Stomach (tissue), 9 donors: ENCODE measurements around the gene NEK4. TPM values are rescaled to one million over a fixed set of nuclear protein-coding genes. Genes with fewer than 3 reads are reported as not detected.

Source experiments
- DNase-seq, 2 donors: peaks; one replicate each; pipeline versions ENCODE4 v3.0.0 to v3.0.0-alpha.2; 2013 to 2019
- H3K27ac ChIP-seq, 5 donors: fragments of 200-600 bp in 4 of 5; sonication (generic) in 4 of 5; one replicate each; pipeline ENCODE4 v1.5.1; 2013 to 2019; ENCODE audit warnings: mild to moderate bottlenecking in 1 of 5, moderate library complexity in 1 of 5
- H3K27me3 ChIP-seq, 3 donors: fragments of 200-600 bp; sonication (generic); one replicate each; pipeline ENCODE4 v1.5.1; 2017 to 2019; ENCODE audit warnings: mixed run types in 1 of 3
- H3K36me3 ChIP-seq, 4 donors: fragments of 200-600 bp; sonication (generic); 1 replicate in 3 of 4; 2 replicates in 1 of 4; pipeline ENCODE4 v1.5.1; 2016 to 2019
- H3K4me1 ChIP-seq, 4 donors: fragments of 200-600 bp; sonication (generic); one replicate each; pipeline ENCODE4 v1.5.1; 2016 to 2019
- H3K4me3 ChIP-seq, 4 donors: fragments of 200-600 bp; sonication (generic) in 3 of 4; one replicate each; pipeline ENCODE4 v1.5.1; 2016 to 2019; ENCODE audit warnings: mild to moderate bottlenecking in 1 of 4
- H3K9me3 ChIP-seq, 4 donors: fragments of 200-600 bp; sonication (generic); one replicate each; pipeline ENCODE4 v1.5.1; 2016 to 2019
- EP300 ChIP-seq: sonication (generic); formaldehyde crosslinking; IDR thresholded peaks from one replicate; pipeline ENCODE4 v1.6.1; 2017; ENCODE audit warnings: antibody characterized with exemption
- POLR2A ChIP-seq, 4 donors: fragments of 450-650 bp; IDR thresholded peaks; one replicate each; pipeline ENCODE4 v1.6.1; 2016; ENCODE audit warnings: antibody characterized with exemption in 4 of 4, control low read depth in 2 of 4, mild to moderate bottlenecking in 1 of 4, moderate library complexity in 1 of 4
- POLR2AphosphoS5 ChIP-seq, 3 donors: sonication (generic); formaldehyde crosslinking; IDR thresholded peaks; one replicate each; pipeline ENCODE4 v1.6.1; 2016; ENCODE audit warnings: antibody characterized with exemption in 3 of 3
- WGBS, 5 donors: extraction: QIAGEN DNeasy Blood & Tissue Kit in 3 of 5; methylation state at CpG; one replicate each; pipeline versions ENCODE4 v1.1.5 to v1.1.7; 2013 to 2018; 5-methylcytosine and 5-hydroxymethylcytosine counted together
- intact Hi-C: fragments of 100-400 bp; cut with DNase I; formaldehyde crosslinking; loops from one replicate; pipeline ENCODE4 v1.15.1; 2023; ENCODE audit warnings: low total_unique reads
- polyA plus RNA-seq, 3 donors: library from polyadenylated mRNA; stranded (reverse); fragments of 200-250 nt; gene quantifications; one replicate each; pipeline ENCODE4 v1.2.3, GENCODE V29; 2013
- total RNA-seq, 5 donors: library from RNA; depleted of rRNA; stranded (reverse); fragments of >200 nt; gene quantifications; one replicate each; pipeline versions ENCODE4 v1.1.0 to v1.2.3, GENCODE V29; 2014 to 2016
- TF ChIP-seq, protein P1 (sequence below), 7 experiments: fragments of 450-650 bp in 4 of 7; fragments of 200-600 bp in 3 of 7; sonication (generic) in 3 of 7; IDR thresholded peaks; one replicate each; pipeline ENCODE4 v1.5.1; 2016 to 2019; ENCODE audit warnings: antibody characterized with exemption in 7 of 7, control low read depth in 2 of 7, mild to moderate bottlenecking in 1 of 7
- donor health status: healthy with polysubstance abuse.
- donor health status: Bipolar disorder and iron deficiency.
- donor health status: healthy.

NEK4 gene
- total and polyA plus RNA-seq, 8 donors = 4.3 to 30.7 (median 12.6) TPM

DNA sequence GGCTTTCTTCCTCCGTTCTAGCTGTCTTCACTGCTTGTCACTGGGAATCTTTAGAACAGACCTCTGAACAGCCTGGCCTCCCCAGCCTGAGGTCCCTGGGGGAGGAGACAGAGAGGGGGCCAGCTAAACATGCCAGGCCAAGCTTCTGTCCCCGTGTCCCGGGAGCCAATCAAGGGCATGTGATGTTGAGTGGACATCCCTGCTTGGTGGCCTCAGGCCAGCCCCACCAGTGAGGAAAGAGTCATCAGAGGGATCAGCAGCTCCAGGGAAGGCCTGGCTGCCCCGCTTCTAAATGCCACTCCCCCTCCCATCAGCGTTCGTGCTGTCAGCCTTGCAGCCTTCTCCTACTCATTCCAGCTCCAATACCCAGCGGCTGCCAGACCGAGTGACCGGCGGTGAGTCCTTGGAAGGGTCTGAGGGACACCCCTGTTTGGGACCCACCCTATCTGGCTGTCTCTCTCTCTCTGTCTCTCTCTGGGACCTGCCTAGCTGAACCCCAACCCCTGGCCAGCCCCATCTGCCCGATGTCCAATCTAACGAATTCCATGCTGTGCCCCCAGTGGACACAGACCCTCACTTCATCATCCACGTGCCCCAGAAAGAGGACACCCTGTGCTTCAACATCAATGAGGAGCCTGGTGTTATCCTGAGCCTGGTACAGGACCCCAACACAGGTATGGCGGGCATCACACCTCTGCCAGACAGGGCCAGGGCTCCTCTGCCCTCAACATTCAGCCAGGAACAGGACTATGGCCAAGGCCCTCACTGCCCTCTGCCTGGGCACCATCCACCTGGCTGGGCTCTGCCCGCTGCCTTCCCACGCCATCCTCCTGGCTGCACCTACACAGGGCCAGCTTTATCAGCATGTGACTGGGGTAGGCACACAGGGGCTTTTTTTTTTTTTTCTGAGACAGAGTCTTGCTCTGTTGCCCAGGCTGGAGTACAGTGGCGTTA lies 17.2 kb upstream of the NEK4 start:
- WGBS, 5 donors = 69 to 77% (median 73%) methylated on average over 12 to 17 of the region's 17 CpGs
- Histone ChIP-seq H3K36me3 (no peaks in the 10 kb centered on the region), H3K4me3 (no peak overlapping the region), H3K27me3 (no peaks in the 10 kb centered on the region), H3K4me1 (no peaks in the 10 kb centered on the region), H3K27ac (no peak overlapping the region), H3K9me3 (no peaks in the 10 kb centered on the region)
- DNase-seq = no peak
- TF ChIP-seq POLR2AphosphoS5 (IDR thresholded peaks at IDR 0.05) = no peak
- TF ChIP-seq, protein P1, sequence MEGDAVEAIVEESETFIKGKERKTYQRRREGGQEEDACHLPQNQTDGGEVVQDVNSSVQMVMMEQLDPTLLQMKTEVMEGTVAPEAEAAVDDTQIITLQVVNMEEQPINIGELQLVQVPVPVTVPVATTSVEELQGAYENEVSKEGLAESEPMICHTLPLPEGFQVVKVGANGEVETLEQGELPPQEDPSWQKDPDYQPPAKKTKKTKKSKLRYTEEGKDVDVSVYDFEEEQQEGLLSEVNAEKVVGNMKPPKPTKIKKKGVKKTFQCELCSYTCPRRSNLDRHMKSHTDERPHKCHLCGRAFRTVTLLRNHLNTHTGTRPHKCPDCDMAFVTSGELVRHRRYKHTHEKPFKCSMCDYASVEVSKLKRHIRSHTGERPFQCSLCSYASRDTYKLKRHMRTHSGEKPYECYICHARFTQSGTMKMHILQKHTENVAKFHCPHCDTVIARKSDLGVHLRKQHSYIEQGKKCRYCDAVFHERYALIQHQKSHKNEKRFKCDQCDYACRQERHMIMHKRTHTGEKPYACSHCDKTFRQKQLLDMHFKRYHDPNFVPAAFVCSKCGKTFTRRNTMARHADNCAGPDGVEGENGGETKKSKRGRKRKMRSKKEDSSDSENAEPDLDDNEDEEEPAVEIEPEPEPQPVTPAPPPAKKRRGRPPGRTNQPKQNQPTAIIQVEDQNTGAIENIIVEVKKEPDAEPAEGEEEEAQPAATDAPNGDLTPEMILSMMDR (IDR thresholded peaks at IDR 0.05) = no peak
- no peak for TF ChIP-seq POLR2A (IDR thresholded peaks at IDR 0.05)
- no peak for TF ChIP-seq EP300
- intact Hi-C loops = no loop called here

DNA sequence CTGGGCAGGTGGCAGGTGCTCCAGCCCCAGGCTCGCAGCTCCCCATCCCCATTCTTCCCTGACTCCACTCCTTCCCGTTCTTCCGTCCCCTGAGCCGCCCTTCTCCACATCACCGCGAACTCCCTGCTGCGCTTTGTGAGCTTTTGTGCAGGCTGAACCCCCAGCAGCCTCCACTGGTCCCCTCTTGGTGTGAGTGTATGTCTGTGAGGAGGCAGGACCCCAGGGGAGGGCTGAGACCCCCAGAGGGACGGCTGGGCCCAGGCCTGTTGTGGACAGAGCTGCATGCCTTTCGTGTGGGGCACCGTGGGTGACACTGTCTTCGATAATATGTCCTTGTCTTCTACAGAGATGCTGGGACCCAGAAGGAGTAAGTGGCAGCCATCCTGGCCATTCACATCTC lies 16.5 kb upstream of the NEK4 start:
- Histone ChIP-seq H3K27me3 (no peaks in the 10 kb centered on the region), H3K4me3 (no peak overlapping the region), H3K36me3 (no peaks in the 10 kb centered on the region), H3K9me3 (no peaks in the 10 kb centered on the region), H3K27ac (no peak overlapping the region), H3K4me1 (no peaks in the 10 kb centered on the region)
- no peak for DNase-seq
- TF ChIP-seq, protein P1 (IDR thresholded peaks at IDR 0.05) = no peak
- no peak for TF ChIP-seq POLR2AphosphoS5 (IDR thresholded peaks at IDR 0.05)
- no peak for TF ChIP-seq EP300
- no peak for TF ChIP-seq POLR2A (IDR thresholded peaks at IDR 0.05)
- 80 to 87% (median 84%) methylated on average over 11 of the region's 11 CpGs for WGBS, 5 donors
- intact Hi-C loops = no loop called here

- no peak overlapping the region for H3K4me3 ChIP-seq
- intact Hi-C loops = no loop called here
Observed at GRCh38 chr3:52786330-52787215, 15.8 kb upstream of the NEK4 start.

More at GRCh38 chr3:52786330-52787215, 15.8 kb upstream of the NEK4 start:
- H3K9me3 ChIP-seq = no peaks in the 10 kb centered on the region
- no peaks in the 10 kb centered on the region for H3K27me3 ChIP-seq
- H3K36me3 ChIP-seq = no peaks in the 10 kb centered on the region
- WGBS, 5 donors = 66 to 78% (median 73%) methylated on average over 19 of the region's 19 CpGs
- no peak overlapping the region for H3K27ac ChIP-seq
- DNase-seq = no peak
- no peaks in the 10 kb centered on the region for H3K4me1 ChIP-seq
- TF ChIP-seq POLR2AphosphoS5 (IDR thresholded peaks at IDR 0.05) (no peak), POLR2A (IDR thresholded peaks at IDR 0.05) (no peak), EP300 (no peak)
- TF ChIP-seq, protein P1 (IDR thresholded peaks at IDR 0.05) = no peak
